NT2/D1 (cell line): Measurements from ENCODE around the gene GIMAP1.

Experiments
- SUZ12 ChIP-seq: IDR thresholded peaks from 2 replicates; pipeline ENCODE4 v1.6.1; 2011; ENCODE audit not compliant: insufficient read length, insufficient read depth; ENCODE audit errors: extremely low read depth
- YY1 ChIP-seq: IDR thresholded peaks from 2 replicates; pipeline ENCODE4 v1.6.1; 2011; ENCODE audit not compliant: insufficient read length, insufficient read depth
- ZNF274 ChIP-seq: IDR thresholded peaks from 2 replicates; pipeline ENCODE4 v1.6.1; 2011; ENCODE audit warnings: mild to moderate bottlenecking, low read depth, low read length

DNA sequence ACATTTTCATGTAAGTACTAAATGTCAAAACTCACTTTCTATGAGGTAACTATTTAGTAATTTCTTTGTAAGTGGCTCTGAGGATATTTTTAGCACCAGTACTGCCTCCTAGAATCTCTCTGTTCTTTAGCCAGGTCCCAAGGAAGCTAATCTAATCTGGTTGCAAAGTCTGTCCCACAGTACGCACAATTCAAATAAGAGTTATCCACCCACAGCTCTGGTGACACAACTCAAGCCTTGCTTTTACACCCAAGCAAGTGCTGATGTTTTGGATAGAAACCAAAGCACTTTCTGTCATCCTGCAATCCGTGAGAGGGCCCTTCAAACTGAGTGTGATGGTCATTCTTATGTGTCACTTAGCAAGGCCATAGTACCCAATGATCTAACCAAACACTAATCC, 35.3 kb downstream of the GIMAP1 start:
- TF ChIP-seq SUZ12 (no peak), ZNF274 (no peak), YY1 (no peak)
